ENCODE measurements around the gene SLC10A3. TPM values are rescaled to one million over a fixed set of nuclear protein-coding genes. Genes with fewer than 3 reads are reported as not detected.

The SLC10A3 gene
- total and polyA plus RNA-seq, 2 of the 8 experiments (the other 6 are each of a cell fraction or from before 2014, with no cell fraction given), result 6.8 to 9.5 TPM

GRCh38 chrX:154443992-154444754, 46.3 kb downstream of the SLC10A3 start, which contains the start of gene FAM50A:
FAM50A (plus strand) TSS chrX:154444141; CDS start chrX:154444236, 95 bp downstream.
- peaks cover 3% of the 10 kb centered on the region; the same call in 1 of the 2 replicates for H3K23me2 ChIP-seq (ENCODE audit: low read depth, low read length)
- no peak within 1 kb of the TSS for H2AK5ac ChIP-seq (ENCODE audit: low read depth, low read length)
- H2BK15ac ChIP-seq (ENCODE audit: low read length), result no peak within 1 kb of the TSS
- H3K79me2 ChIP-seq (ENCODE audit: control insufficient read depth in 1 of 2, insufficient read depth in 2 of 2, low read length in 2 of 2), result no peaks in the 10 kb centered on the region; a peak in 1 of 4 replicates
- FAIRE-seq (no peak), DNase-seq (ENCODE audit: low read depth in 1 of 2, low spot score in 2 of 2) (peak in 1 of 2 experiments; percentile 69)
- peak within 1 kb of the TSS; percentile 38 to 71 (median 49) for H3K4me3 ChIP-seq (ENCODE audit: extremely low read depth in 1 of 4, insufficient read depth in 2 of 4, low read depth in 3 of 4, low read length in 4 of 4)
- H3K14ac ChIP-seq (ENCODE audit: insufficient read length), result no peak within 1 kb of the TSS
- H3K56ac ChIP-seq (replicated peaks; ENCODE audit: insufficient read length, low read depth, low read length), result no peak within 1 kb of the TSS
- ChIA-PET POLR2A (ENCODE audit: partially characterized antibody) (interaction anchor here (1.1 to 2.9 kb wide), 7 partner anchors 10 to 91 kb away, joined by 3 to 9 read pairs (median 5); partner anchors contain the start of genes ATP6AP1 and RPL10), CTCF (ENCODE audit: partially characterized antibody) (interaction anchor here (0.9 to 1.6 kb wide), 4 partner anchors 12 to 101 kb away, joined by 3 to 4 read pairs (median 3); no protein-coding TSS in a partner anchor)
- peak within 1 kb of the TSS; percentile 69 to 72 for H3K4me2 ChIP-seq (ENCODE audit: insufficient read depth in 1 of 2, low read depth in 2 of 2, low read length in 2 of 2)
- no peak within 1 kb of the TSS for H2BK12ac ChIP-seq (ENCODE audit: low read depth, low read length)
- H3K27ac ChIP-seq (ENCODE audit: low read depth, low read length), result no peak within 1 kb of the TSS
- H3K4me1 ChIP-seq (replicated peaks in 1 of 4; ENCODE audit: control insufficient read depth in 3 of 4, insufficient read depth in 4 of 4, low read length in 3 of 4), result peaks cover 0 to 4% (median 0%) of the 10 kb centered on the region in 4 experiments; a peak in 1 of 7 replicates
- peaks cover 0 to 31% (median 14%) of the 10 kb centered on the region in 4 experiments; a peak in 5 of 8 replicates for H3K36me3 ChIP-seq (ENCODE audit: control insufficient read depth in 2 of 4, insufficient read depth in 4 of 4, low read length in 3 of 4)
- TF ChIP-seq KDM4A (IDR thresholded peaks at IDR 0.05; ENCODE audit: low read depth, low read length, severe bottlenecking), result peak; percentile 50
- no peak for TF ChIP-seq POLR2A (IDR thresholded peaks at IDR 0.05; ENCODE audit: control extremely low read depth in 1 of 2, low read depth in 2 of 2, low read length in 2 of 2)
- peak; percentile 8; the same call in 1 of the 2 replicates for TF ChIP-seq NRF1 (IDR thresholded peaks at IDR 0.05; ENCODE audit: low read depth, low read length)
- no peak for TF ChIP-seq ASH2L (IDR thresholded peaks at IDR 0.05; ENCODE audit: low read length)
- TF ChIP-seq MAX (IDR thresholded peaks at IDR 0.05), result 0 out of 2 replicates have a peak, but pooled peaks have one; percentile 28
- 0 out of 2 replicates have a peak, but pooled peaks have one; percentile 2 for TF ChIP-seq PHF8 (conservative IDR thresholded peaks at IDR 0.05; ENCODE audit: low read depth, low read length)
- peak; percentile 71; the same call in 1 of the 2 replicates for TF ChIP-seq CREB1 (IDR thresholded peaks at IDR 0.05)
- no peaks in the 10 kb centered on the region for H3K27me3 ChIP-seq (replicated peaks in 1 of 4; ENCODE audit: control insufficient read depth in 3 of 4, extremely low read depth in 1 of 4, insufficient read depth in 3 of 4, low read length in 3 of 4)
- H4K8ac ChIP-seq (ENCODE audit: extremely low read depth, insufficient read depth, low read length), result 0 out of 2 replicates have a peak within 1 kb of the TSS, but pooled peaks have one; percentile 25
- H2BK5ac ChIP-seq (ENCODE audit: low read depth, low read length), result no peak within 1 kb of the TSS
- H4K20me1 ChIP-seq (replicated peaks in 1 of 2; ENCODE audit: control insufficient read depth in 1 of 2, insufficient read depth in 2 of 2, low read length in 2 of 2), result peaks cover 0 to 5% of the 10 kb centered on the region in 2 experiments
- no peak within 1 kb of the TSS for H4K5ac ChIP-seq (ENCODE audit: insufficient read length, low read depth, low read length)
- no peak within 1 kb of the TSS for H4K91ac ChIP-seq (replicated peaks; ENCODE audit: insufficient read length, low read length)
- no peak within 1 kb of the TSS for H3K23ac ChIP-seq (ENCODE audit: insufficient read length)
- no peak within 1 kb of the TSS for H2BK20ac ChIP-seq (ENCODE audit: low read length)
- no peak within 1 kb of the TSS; the same call in 1 of the 2 replicates for H3K18ac ChIP-seq (ENCODE audit: extremely low read depth, low read length)
- H3K9me3 ChIP-seq (ENCODE audit: insufficient read depth in 2 of 2, low read depth in 1 of 2, low read length in 1 of 2), result no peaks in the 10 kb centered on the region
- H2AFZ ChIP-seq (ENCODE audit: low read length), result no peak within 1 kb of the TSS
- WGBS, 2 experiments (ENCODE audit: extremely low coverage in 1 of 2, insufficient coverage in 1 of 2, insufficient read length in 1 of 2, insufficient replicate concordance in 2 of 2, low coverage in 1 of 2, low lambda C conversion rate in 2 of 2, missing lambda C conversion rate in 1 of 2), result 1% methylated on average over 18 of the region's 94 CpGs; no CpG with 5 or more reads in 1 of the 2 experiments
- no peak within 1 kb of the TSS for H3K4ac ChIP-seq (replicated peaks; ENCODE audit: insufficient read length, low read depth, low read length)
- H3K79me1 ChIP-seq (ENCODE audit: low read depth, low read length), result no peaks in the 10 kb centered on the region; the same call in 1 of the 2 replicates
- H2BK120ac ChIP-seq (replicated peaks; ENCODE audit: low read depth, low read length), result no peak within 1 kb of the TSS
- H3K9ac ChIP-seq (replicated peaks in 1 of 4; ENCODE audit: extremely low read depth in 1 of 4, low read depth in 3 of 4, low read length in 3 of 4), result peak within 1 kb of the TSS; percentile 0 to 37 (median 20); a peak in 5 of 7 replicates

All from H1 (cell line).